Ascending aorta (tissue), 2 donors: ENCODE results near the gene POU3F1. TPM values are rescaled to one million over a fixed set of nuclear protein-coding genes. Genes with fewer than 3 reads are reported as not detected.
"Not testable (repeated sequence)": the region's sequence is repeated elsewhere in the genome, so short reads cannot be mapped to it uniquely, and the experiment has no call there.

Experiments used
- DNase-seq, 2 donors: peaks; one replicate each; pipeline ENCODE4 v3.0.0-alpha.2; 2019; ENCODE audit warnings: low spot score in 2 of 2
- H3K27ac ChIP-seq, 2 donors: fragments of 200-600 bp; sonication (generic); one replicate each; pipeline ENCODE4 v1.5.1; 2016 to 2017; ENCODE audit warnings: mild to moderate bottlenecking in 1 of 2
- H3K27me3 ChIP-seq: fragments of 200-600 bp; sonication (generic); one replicate; pipeline ENCODE4 v1.5.1; 2017
- H3K36me3 ChIP-seq, 2 donors: fragments of 200-600 bp; sonication (generic); one replicate each; pipeline ENCODE4 v1.5.1; 2016
- H3K4me1 ChIP-seq, 2 donors: fragments of 200-600 bp; sonication (generic); one replicate each; pipeline ENCODE4 v1.5.1; 2016 to 2017; ENCODE audit warnings: mild to moderate bottlenecking in 1 of 2
- H3K4me3 ChIP-seq, 2 donors: fragments of 200-600 bp; sonication (generic); one replicate each; pipeline ENCODE4 v1.5.1; 2016 to 2017; ENCODE audit warnings: mild to moderate bottlenecking in 1 of 2
- H3K9me3 ChIP-seq, 2 donors: fragments of 200-600 bp; sonication (generic); one replicate each; pipeline ENCODE4 v1.5.1; 2016
- intact Hi-C: fragments of 100-400 bp; cut with DNase I; formaldehyde crosslinking; loops from one replicate; pipeline ENCODE4 v1.15.1; 2023
- total RNA-seq: library from RNA; depleted of rRNA; stranded (reverse); fragments of >200 nt; gene quantifications from one replicate; pipeline ENCODE4 v1.1.0, GENCODE V29; 2016
- TF ChIP-seq, protein P1 (sequence below), 3 experiments: fragments of 200-600 bp in 2 of 3; fragments of 450-650 bp in 1 of 3; sonication (generic) in 2 of 3; IDR thresholded peaks; one replicate each; pipeline ENCODE4 v1.5.1; 2016 to 2019; ENCODE audit warnings: antibody characterized with exemption in 3 of 3, mild to moderate bottlenecking in 1 of 3, moderate library complexity in 1 of 3

The POU3F1 gene
- total RNA-seq, 1 donor from 2014 or later = not detected

DNA sequence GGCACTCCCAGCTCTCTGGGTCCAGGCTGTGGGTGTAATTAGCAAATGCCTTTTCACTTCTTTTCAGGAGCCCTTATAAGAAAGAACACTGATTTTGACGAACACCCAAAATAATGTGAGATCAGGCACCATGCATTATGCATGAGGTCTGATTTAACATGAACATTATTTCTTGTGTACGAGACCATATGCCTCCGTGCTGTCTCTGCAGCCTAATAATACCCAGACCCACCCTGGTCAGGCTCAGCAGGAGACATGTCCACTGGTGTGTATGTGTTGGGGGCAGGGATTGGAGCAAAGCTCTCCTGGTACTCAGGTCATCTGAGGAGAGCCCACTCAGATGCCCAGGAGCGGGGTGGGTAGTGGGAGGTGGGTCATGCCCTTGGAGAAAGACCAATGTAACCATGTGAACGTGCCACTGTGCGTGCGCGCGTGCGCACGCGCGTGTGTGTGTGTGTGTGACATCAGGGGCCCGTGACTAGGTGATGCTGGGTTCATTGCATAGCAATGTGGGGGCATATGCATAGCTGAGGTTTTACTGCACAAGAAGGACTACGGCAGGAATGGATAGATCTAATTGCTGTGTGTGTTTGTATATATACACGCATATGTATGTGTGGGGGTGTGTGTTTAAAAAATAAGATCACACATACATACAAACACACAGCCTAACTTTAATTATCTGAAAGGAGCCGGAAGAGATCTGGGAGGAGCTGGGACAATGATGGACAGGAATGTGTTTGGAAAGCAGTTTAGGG lies 7.1 kb downstream of the POU3F1 start:
- H3K4me1 ChIP-seq = peaks cover 3 to 5% of the 10 kb centered on the region in 2 donors
- intact Hi-C loops = no loop called here
- no peak for DNase-seq
- no peak overlapping the region for H3K27ac ChIP-seq
- no peak overlapping the region for H3K4me3 ChIP-seq
- H3K9me3 ChIP-seq = no peaks in the 10 kb centered on the region
- H3K36me3 ChIP-seq = no peaks in the 10 kb centered on the region
- peaks cover 23% of the 10 kb centered on the region for H3K27me3 ChIP-seq
- TF ChIP-seq, protein P1, sequence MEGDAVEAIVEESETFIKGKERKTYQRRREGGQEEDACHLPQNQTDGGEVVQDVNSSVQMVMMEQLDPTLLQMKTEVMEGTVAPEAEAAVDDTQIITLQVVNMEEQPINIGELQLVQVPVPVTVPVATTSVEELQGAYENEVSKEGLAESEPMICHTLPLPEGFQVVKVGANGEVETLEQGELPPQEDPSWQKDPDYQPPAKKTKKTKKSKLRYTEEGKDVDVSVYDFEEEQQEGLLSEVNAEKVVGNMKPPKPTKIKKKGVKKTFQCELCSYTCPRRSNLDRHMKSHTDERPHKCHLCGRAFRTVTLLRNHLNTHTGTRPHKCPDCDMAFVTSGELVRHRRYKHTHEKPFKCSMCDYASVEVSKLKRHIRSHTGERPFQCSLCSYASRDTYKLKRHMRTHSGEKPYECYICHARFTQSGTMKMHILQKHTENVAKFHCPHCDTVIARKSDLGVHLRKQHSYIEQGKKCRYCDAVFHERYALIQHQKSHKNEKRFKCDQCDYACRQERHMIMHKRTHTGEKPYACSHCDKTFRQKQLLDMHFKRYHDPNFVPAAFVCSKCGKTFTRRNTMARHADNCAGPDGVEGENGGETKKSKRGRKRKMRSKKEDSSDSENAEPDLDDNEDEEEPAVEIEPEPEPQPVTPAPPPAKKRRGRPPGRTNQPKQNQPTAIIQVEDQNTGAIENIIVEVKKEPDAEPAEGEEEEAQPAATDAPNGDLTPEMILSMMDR (IDR thresholded peaks at IDR 0.05) = no peak

DNA sequence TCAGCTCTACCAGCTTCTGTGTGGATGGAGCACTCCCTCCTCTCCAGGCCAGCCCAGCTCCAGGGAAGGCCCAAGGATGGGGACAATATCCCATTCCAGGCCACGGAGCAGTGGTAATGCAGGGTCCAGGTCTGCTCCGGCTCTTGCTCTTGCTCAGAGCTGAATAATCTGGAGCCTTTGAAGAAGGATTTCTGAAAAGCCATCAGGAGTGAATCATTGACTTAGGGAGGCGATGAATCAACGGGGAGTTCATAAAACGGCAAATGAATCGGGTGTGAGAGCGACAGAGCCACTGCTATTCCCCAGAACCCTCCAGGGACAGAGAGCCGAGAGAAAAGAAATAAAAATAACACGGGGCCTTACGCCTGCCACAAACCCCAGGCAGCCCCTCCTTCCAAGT lies 7.7 kb downstream of the POU3F1 start:
- no peak overlapping the region for H3K4me3 ChIP-seq
- TF ChIP-seq, protein P1 (IDR thresholded peaks at IDR 0.05) = no peak
- no peaks in the 10 kb centered on the region for H3K36me3 ChIP-seq
- DNase-seq = no peak
- no peaks in the 10 kb centered on the region for H3K9me3 ChIP-seq
- intact Hi-C loops = no loop called here
- no peak overlapping the region for H3K27ac ChIP-seq
- peaks cover 17% of the 10 kb centered on the region for H3K27me3 ChIP-seq
- H3K4me1 ChIP-seq = no peaks in the 10 kb centered on the region

DNA sequence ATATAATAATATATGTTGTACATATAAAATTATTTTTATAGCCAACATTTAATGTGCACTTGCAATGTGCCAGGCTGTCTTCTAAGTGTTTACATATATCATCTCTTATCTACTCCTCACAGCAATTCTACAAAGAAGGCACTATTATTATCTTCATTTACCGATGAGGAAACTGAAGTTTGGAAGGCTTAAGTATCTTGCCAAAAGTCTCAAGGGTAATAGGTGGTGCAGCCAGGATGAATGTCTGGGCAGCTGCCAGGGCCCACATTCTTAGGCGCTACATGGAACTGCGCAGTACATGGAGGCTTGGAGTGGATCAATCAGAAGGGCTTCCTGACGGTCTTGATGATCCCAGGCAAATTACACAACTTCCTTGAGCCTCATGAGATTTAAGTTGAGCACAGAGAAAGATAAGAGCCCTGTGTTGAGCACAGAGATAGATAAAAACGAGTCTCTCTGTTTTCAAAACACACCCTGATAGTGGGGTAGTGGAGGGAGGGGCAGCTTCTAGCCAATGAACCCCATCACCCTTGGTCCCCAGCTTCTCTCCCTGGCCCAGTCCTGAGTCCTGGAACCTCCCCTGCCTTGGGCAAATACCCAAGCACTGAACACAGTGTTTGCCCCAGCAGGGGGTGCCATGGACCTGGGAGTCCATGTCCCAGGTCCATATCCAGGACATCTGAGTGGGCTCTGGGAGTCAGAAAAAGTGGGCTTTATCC lies 9.2 kb downstream of the POU3F1 start:
- TF ChIP-seq, protein P1 (IDR thresholded peaks at IDR 0.05) = no peak
- intact Hi-C loops = no loop called here
- Histone ChIP-seq H3K4me1 (no peaks in the 10 kb centered on the region), H3K9me3 (no peaks in the 10 kb centered on the region), H3K36me3 (no peaks in the 10 kb centered on the region), H3K27ac (no peak overlapping the region), H3K4me3 (no peak overlapping the region), H3K27me3 (peaks cover 5% of the 10 kb centered on the region)
- DNase-seq = no peak

DNA sequence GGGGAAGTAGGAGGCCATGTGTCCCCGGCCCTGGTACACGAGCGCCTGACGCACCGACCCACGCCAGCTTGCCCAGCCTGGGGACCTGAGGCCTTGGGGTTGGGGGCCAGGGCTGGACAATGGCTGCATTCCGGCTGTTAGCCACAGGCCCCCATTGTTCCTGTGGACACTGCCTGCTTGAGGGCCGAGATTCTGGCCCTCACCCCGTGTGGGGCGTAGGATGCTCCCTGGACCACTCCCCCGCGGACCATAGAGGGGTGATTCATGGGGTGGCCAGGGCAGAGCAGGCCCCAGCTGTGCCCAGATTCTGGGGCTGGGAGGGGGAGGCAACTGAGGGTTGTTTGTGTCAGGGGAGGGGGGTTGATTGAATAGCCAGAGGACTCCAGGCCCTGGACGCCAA lies 11.7 kb downstream of the POU3F1 start:
- DNase-seq = no peak
- intact Hi-C loops = no loop called here
- Histone ChIP-seq H3K27ac (no peak overlapping the region), H3K9me3 (no peaks in the 10 kb centered on the region), H3K4me1 (peaks cover 0 to under 1% of the 10 kb centered on the region in 2 donors), H3K4me3 (no peak overlapping the region), H3K27me3 (no peaks in the 10 kb centered on the region), H3K36me3 (no peaks in the 10 kb centered on the region)
- TF ChIP-seq, protein P1 (IDR thresholded peaks at IDR 0.05) = no peak

DNA sequence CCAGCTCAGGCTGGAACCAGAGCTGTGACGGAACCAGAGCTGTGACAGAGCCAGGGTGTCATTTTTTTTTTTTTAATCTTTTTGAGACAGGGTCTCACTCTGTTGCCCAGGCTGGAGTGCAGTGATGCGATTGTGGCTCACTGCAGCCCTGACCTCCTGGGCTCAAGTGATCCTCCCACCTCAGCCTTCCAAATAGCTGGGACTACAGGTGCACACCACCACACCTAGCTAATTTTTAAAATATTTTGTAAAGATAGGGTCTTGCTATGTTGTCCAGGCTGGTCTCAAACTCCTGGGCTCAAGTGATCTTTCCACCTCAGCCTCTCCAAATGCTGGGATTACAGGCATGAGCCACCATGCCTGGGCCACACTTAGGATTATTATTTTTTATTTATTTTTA lies 13.6 kb downstream of the POU3F1 start:
- intact Hi-C loops, H3K4me3 ChIP-seq, H3K36me3 ChIP-seq, H3K27ac ChIP-seq, DNase-seq, H3K9me3 ChIP-seq, H3K27me3 ChIP-seq: not testable (repeated sequence)
- H3K4me1 ChIP-seq = peaks cover 0 to 10% of the 10 kb centered on the region in 2 donors

DNA sequence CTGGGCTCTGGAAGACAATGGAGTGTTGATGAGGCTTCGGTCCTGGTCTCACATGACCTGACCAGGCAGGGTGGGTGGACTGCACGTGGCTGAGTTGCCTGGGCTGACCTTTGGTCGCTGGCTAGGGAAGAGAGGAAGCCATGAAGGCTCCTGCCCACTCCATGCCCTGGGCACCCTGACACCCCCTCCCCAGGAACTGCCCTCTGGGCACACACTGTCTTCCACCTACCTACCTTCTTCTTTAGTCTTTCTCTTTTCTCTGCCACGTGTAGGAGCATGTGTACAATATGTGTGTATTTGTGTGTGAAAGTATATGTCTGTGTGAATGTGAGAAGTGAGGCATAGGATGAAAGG lies 15.1 kb downstream of the POU3F1 start:
- Histone ChIP-seq H3K27me3 (no peaks in the 10 kb centered on the region), H3K9me3 (no peaks in the 10 kb centered on the region), H3K36me3 (no peaks in the 10 kb centered on the region), H3K4me3 (no peak overlapping the region), H3K27ac (no peak overlapping the region), H3K4me1 (peaks cover 0 to 10% of the 10 kb centered on the region in 2 donors)
- intact Hi-C loops = no loop called here
- no peak for DNase-seq
- TF ChIP-seq, protein P1 (IDR thresholded peaks at IDR 0.05) = no peak
